MCF 10A (cell line): ENCODE measurements around the gene GSC2. TPM values are rescaled to one million over a fixed set of nuclear protein-coding genes. Genes with fewer than 3 reads are reported as not detected.
A peak's percentile ranks its signal among the peaks of the same experiment; 100 is the strongest.

Experiments used
- BruUV-seq: library from RNA; stranded (reverse); fragments of 400-500 nt; replicated peaks from 2 replicates; lab custom pipeline; 2021; lab: Mats Ljungman, UMichigan
- CTCF ChIA-PET: fragments of 300-600 bp; sonication (Branson Sonifier 250); formaldehyde crosslinking; extraction: SDS; loops from one replicate; lab custom pipeline; 2021; ENCODE audit warnings: antibody characterized with exemption, inconsistent platforms; lab: Yijun Ruan, JAX
- POLR2A ChIA-PET: fragments of 300-600, 350-650 bp; sonication (Branson Sonifier 250); formaldehyde crosslinking; extraction: SDS; loops from one replicate; lab custom pipeline; 2020; ENCODE audit warnings: antibody characterized with exemption, inconsistent platforms; lab: Yijun Ruan, JAX
- DNase-seq: peaks from one replicate; pipeline ENCODE4 v3.0.0-alpha.2; 2018; ENCODE audit not compliant: unreplicated experiment
- H3K27ac Mint-ChIP-seq: one replicate; pipeline ENCODE4 v1.8.0; 2022; ENCODE audit warnings: mild to moderate bottlenecking, low read depth, mixed read lengths; ENCODE audit not compliant: unreplicated experiment
- H3K27me3 Mint-ChIP-seq: one replicate; pipeline ENCODE4 v1.8.0; 2022; ENCODE audit warnings: mixed read lengths; ENCODE audit not compliant: insufficient read depth, unreplicated experiment
- H3K36me3 Mint-ChIP-seq: one replicate; pipeline ENCODE4 v1.8.0; 2022; ENCODE audit warnings: mild to moderate bottlenecking, moderate library complexity, mixed read lengths; ENCODE audit not compliant: insufficient read depth, unreplicated experiment
- H3K4me1 Mint-ChIP-seq: one replicate; pipeline ENCODE4 v1.8.0; 2022; ENCODE audit warnings: mixed read lengths; ENCODE audit not compliant: insufficient read depth, unreplicated experiment
- H3K4me3 Mint-ChIP-seq: one replicate; pipeline ENCODE4 v1.8.0; 2022; ENCODE audit warnings: mild to moderate bottlenecking, moderate library complexity, mixed read lengths; ENCODE audit not compliant: unreplicated experiment
- H3K9me3 Mint-ChIP-seq: one replicate; pipeline ENCODE4 v1.8.0; 2022; ENCODE audit warnings: mixed read lengths; ENCODE audit not compliant: unreplicated experiment
- CTCF ChIP-seq: fragments of 200-600 bp; IDR thresholded peaks from one replicate; pipeline ENCODE4 v1.8.0; 2022; ENCODE audit warnings: antibody characterized with exemption, mild to moderate bottlenecking; ENCODE audit not compliant: unreplicated experiment
- intact Hi-C: fragments of 100-400 bp; cut with micrococcal nuclease; formaldehyde crosslinking; loops from 2 replicates; pipeline ENCODE4 v1.14.1; 2022
- total RNA-seq: library from RNA; stranded (reverse); gene quantifications from 2 replicates; pipeline ENCODE4 v1.2.3, GENCODE V29; 2022

Gene GSC2
- total RNA-seq, 1 experiment from 2014 or later = not detected

GRCh38 chr22:19098157-19098556 lies 51.9 kb downstream of the GSC2 start:
- ChIA-PET CTCF (interaction anchor here (0.7 to 1.4 kb wide), 4 partner anchors 13 to 32 kb away, joined by 3 to 4 read pairs (median 3); no protein-coding TSS in a partner anchor), POLR2A (interaction anchor here (0.6 to 2.0 kb wide), 7 partner anchors 8 to 1158 kb away, joined by 3 to 8 read pairs (median 6); partner anchors contain the start of genes DGCR2 and SLC25A1)
- H3K27ac Mint-ChIP-seq = peak overlapping the region; percentile 77
- no peak overlapping the region for H3K4me3 Mint-ChIP-seq
- no peaks in the 10 kb centered on the region for H3K9me3 Mint-ChIP-seq
- H3K36me3 Mint-ChIP-seq = peaks cover 38% of the 10 kb centered on the region
- no TSS peak for BruUV-seq
- peaks cover 10% of the 10 kb centered on the region for H3K4me1 Mint-ChIP-seq
- no peak for TF ChIP-seq CTCF
- intact Hi-C loops = no loop called here
- H3K27me3 Mint-ChIP-seq = no peaks in the 10 kb centered on the region
- no peak for DNase-seq

- H3K27ac Mint-ChIP-seq = peak overlapping the region; percentile 13
- TF ChIP-seq CTCF = no peak
- H3K4me3 Mint-ChIP-seq = no peak overlapping the region
- BruUV-seq = no TSS peak
- H3K4me1 Mint-ChIP-seq = peaks cover 10% of the 10 kb centered on the region
- DNase-seq = no peak
- no peaks in the 10 kb centered on the region for H3K9me3 Mint-ChIP-seq
- intact Hi-C loops = no loop called here
- POLR2A ChIA-PET = interaction anchor here (0.8 to 2.0 kb wide), 3 partner anchors 8 to 15 kb away, joined by 3 to 6 read pairs (median 4); no protein-coding TSS in a partner anchor
- CTCF ChIA-PET = interaction anchor here (0.5 to 1.4 kb wide), 5 partner anchors 9 to 54 kb away, joined by 3 to 4 read pairs (median 3); no protein-coding TSS in a partner anchor
- H3K27me3 Mint-ChIP-seq = no peaks in the 10 kb centered on the region
- H3K36me3 Mint-ChIP-seq = peaks cover 41% of the 10 kb centered on the region
These were observed 52.6 kb downstream of the GSC2 start for GRCh38 chr22:19097518-19097917.

Other genes starting within 250 kb of the GSC2 start
- gene DGCR6, start 244.0 kb downstream of the GSC2 start, total RNA-seq = 1.6 and 1.7 TPM in 2 replicates
- 6.0 and 8.4 TPM in 2 replicates for gene PRODH, start 214.0 kb downstream of the GSC2 start, total RNA-seq
- gene DGCR2, start 27.9 kb downstream of the GSC2 start, total RNA-seq = 41.2 and 50.1 TPM in 2 replicates
- not detected in 2 replicates for gene TSSK2, start 19.0 kb downstream of the GSC2 start, total RNA-seq
- 12.4 and 18.1 TPM in 2 replicates for gene ESS2, start 5.6 kb downstream of the GSC2 start, total RNA-seq
- 41.0 and 53.9 TPM in 2 replicates for gene SLC25A1, start 28.4 kb upstream of the GSC2 start, total RNA-seq
- gene CLTCL1, start 141.4 kb upstream of the GSC2 start, total RNA-seq = 12.2 and 21.7 TPM in 2 replicates